ENCODE results near the gene LINC01488. TPM values are rescaled to one million over a fixed set of nuclear protein-coding genes. Genes with fewer than 3 reads are reported as not detected.

LINC01488 gene
- total RNA-seq, 2 donors from 2014 or later, result not detected

DNA sequence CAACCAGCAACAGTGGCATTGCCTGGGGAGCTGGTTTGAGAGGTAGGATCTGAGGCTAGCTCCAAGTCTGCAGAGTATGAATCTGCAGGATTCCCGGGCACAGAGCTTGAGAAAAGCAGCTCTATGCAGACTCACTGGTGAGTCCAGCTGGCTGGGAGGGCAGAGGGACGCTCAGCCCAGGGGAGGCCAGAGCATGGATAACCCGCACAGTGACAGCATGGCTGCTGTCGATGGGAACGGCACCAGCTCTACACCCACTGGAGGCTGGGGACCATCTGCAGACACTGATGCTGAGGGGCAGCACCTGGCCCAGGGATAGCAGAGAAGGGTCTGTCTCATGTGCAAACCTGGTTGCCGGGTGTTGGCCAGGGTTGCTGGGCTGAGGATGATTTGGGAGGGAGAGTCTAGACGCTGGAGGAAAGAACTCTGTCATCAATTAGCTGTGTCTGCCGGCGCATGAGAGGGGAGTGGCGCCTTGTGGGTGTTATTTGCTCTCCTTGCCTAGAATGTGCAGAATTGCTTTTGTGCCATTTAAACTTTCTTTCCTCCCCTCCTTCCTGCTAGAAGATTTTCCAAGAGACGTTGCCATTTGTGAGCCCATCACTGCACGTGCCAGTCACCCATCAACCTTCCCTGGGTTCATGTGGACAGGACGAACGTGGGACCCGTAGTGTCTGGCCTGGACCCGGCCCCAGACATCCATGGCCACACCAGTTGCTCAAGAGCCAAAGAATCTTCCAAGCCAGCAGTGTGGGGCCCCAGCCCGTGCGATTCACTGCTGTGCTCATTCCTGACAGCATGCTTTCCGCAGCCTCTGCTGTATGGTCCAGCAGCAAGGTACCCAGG is 19.1 kb upstream of the LINC01488 start:
- Histone ChIP-seq H3K27me3 (replicated peaks; ENCODE audit: insufficient read depth) (no peaks in the 10 kb centered on the region), H3K9me3 (peaks cover 9% of the 10 kb centered on the region), H3K36me3 (no peaks in the 10 kb centered on the region), H3K27ac (no peak overlapping the region), H3K4me3 (no peak overlapping the region), H3K4me1 (ENCODE audit: control insufficient read depth in 1 of 2, low read depth in 2 of 2) (peaks cover 9 to 16% of the 10 kb centered on the region in 2 donors)
- no peak for TF ChIP-seq CTCF (IDR thresholded peaks at IDR 0.05)
- no peak for DNase-seq (ENCODE audit: low spot score)
- no peak for ATAC-seq (ENCODE audit: insufficient number of reproducible peaks, low FRiP score, low read depth)

- Histone ChIP-seq H3K9me3 (peaks cover 9% of the 10 kb centered on the region), H3K36me3 (no peaks in the 10 kb centered on the region), H3K4me3 (no peak overlapping the region), H3K27me3 (replicated peaks; ENCODE audit: insufficient read depth) (no peaks in the 10 kb centered on the region), H3K4me1 (ENCODE audit: control insufficient read depth in 1 of 2, low read depth in 2 of 2) (peaks cover 9 to 16% of the 10 kb centered on the region in 2 donors), H3K27ac (no peak overlapping the region)
- DNase-seq (ENCODE audit: low spot score) (no peak), ATAC-seq (ENCODE audit: insufficient number of reproducible peaks, low FRiP score, low read depth) (peak; percentile 55)
- TF ChIP-seq CTCF (IDR thresholded peaks at IDR 0.05), result no peak
These were observed 18.1 kb upstream of the LINC01488 start for GRCh38 chr11:69463181-69463994.

DNA sequence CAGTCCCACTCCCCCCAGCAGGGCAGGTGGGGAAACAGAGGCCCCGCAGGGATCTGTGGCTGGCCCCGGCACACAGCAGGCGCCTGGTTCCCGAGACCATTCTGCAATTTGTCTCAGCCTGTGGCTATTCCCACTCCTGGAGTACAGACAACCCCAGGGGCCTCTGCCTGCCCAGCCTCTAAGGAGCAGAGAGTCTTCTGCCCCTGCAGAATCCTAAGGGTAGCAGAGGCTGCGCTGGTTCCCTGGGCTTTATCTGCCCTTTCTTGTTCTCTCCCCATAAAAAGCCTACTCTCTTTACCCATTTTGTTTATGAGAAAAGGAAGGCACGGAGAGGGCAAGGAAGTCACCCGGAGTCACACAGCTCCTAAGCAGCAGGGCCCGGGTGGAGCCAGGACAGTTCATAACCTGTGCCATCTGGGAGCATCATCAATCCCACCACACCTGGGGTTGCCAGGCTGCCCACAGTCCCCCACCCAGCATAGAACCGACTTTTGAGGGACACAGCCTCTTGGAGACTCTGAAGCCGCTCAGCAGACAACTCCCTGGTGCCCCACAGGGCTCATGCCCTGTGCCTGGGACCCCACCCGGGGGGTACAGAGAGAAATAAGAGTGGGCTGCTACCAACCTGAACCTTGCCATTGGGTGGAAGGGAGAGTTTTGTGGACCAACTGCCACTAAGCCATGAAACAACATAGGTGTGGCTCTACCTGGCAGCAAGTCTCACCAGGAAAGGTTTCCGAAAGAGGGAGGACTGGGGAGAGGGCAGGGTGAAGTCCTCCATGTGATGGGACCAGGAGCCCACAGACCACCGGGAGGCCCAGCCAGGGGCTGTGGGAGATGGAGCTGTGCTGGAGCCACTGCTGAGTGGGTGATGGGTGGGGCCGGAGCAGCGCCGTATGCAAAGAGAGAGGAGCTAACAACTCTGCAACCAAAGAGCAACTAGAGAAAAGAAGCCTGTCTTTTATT is 17.2 kb upstream of the LINC01488 start:
- Histone ChIP-seq H3K4me1 (ENCODE audit: control insufficient read depth in 1 of 2, low read depth in 2 of 2) (peaks cover 9 to 16% of the 10 kb centered on the region in 2 donors), H3K27ac (no peak overlapping the region), H3K4me3 (no peak overlapping the region), H3K9me3 (peaks cover 9% of the 10 kb centered on the region), H3K27me3 (replicated peaks; ENCODE audit: insufficient read depth) (no peaks in the 10 kb centered on the region), H3K36me3 (no peaks in the 10 kb centered on the region)
- ATAC-seq (ENCODE audit: insufficient number of reproducible peaks, low FRiP score, low read depth), result no peak
- no peak for DNase-seq (ENCODE audit: low spot score)
- no peak for TF ChIP-seq CTCF (IDR thresholded peaks at IDR 0.05)

GRCh38 chr11:69465236-69466000 is 16.0 kb upstream of the LINC01488 start:
- no peak for ATAC-seq (ENCODE audit: insufficient number of reproducible peaks, low FRiP score, low read depth)
- peaks cover 9% of the 10 kb centered on the region for H3K9me3 ChIP-seq
- TF ChIP-seq CTCF (IDR thresholded peaks at IDR 0.05), result no peak
- no peak for DNase-seq (ENCODE audit: low spot score)
- peaks cover 9 to 16% of the 10 kb centered on the region in 2 donors for H3K4me1 ChIP-seq (ENCODE audit: control insufficient read depth in 1 of 2, low read depth in 2 of 2)
- H3K27ac ChIP-seq, result no peak overlapping the region
- no peaks in the 10 kb centered on the region for H3K27me3 ChIP-seq (replicated peaks; ENCODE audit: insufficient read depth)
- no peaks in the 10 kb centered on the region for H3K36me3 ChIP-seq
- H3K4me3 ChIP-seq, result no peak overlapping the region
